K562 (cell line): ENCODE data around the gene USHBP1. TPM values are rescaled to one million over a fixed set of nuclear protein-coding genes. Genes with fewer than 3 reads are reported as not detected.

Experiments
- ARID3B ChIP-seq: fragments of 250-450 bp; sonication (Bioruptor Pico); IDR thresholded peaks from 2 replicates; pipeline ENCODE4 v1.4.0; 2020; ENCODE audit warnings: borderline replicate concordance
- BRD4 ChIP-seq: fragments of 200-600 bp; sonication (generic); IDR thresholded peaks from 2 replicates; pipeline ENCODE4 v1.6.1; 2017; ENCODE audit warnings: inconsistent platforms
- CREB3L1 ChIP-seq: fragments of 450-650 bp; IDR thresholded peaks from 2 replicates; pipeline ENCODE4 v1.6.1; 2014; ENCODE audit warnings: low read depth, mild to moderate bottlenecking, moderate library complexity, borderline replicate concordance
- DLX4 ChIP-seq: fragments of 250-450 bp; sonication (Bioruptor Pico); IDR thresholded peaks from 2 replicates; pipeline ENCODE4 v1.6.1; 2021; ENCODE audit warnings: mild to moderate bottlenecking
- E4F1 ChIP-seq: fragments of 250-450 bp; sonication (Bioruptor Pico); IDR thresholded peaks from 2 replicates; pipeline ENCODE4 v1.5.0; 2021; ENCODE audit warnings: mild to moderate bottlenecking, borderline replicate concordance
- ETV6 ChIP-seq, 3 experiments: fragments of 150-350 bp in 1 of 3; sonication (generic) in 1 of 3; formaldehyde crosslinking in 1 of 3; IDR thresholded peaks; 2 replicates each; pipeline versions ENCODE4 v1.6.1 to v1.8.0; 2014 to 2022; ENCODE audit warnings: borderline replicate concordance in 2 of 3, low read depth in 2 of 3, antibody characterized with exemption in 1 of 3, low read length in 1 of 3, mild to moderate bottlenecking in 1 of 3, missing genetic modification reagents in 1 of 3
- HDGF ChIP-seq: fragments of 450-650 bp; IDR thresholded peaks from 2 replicates; pipeline ENCODE4 v1.6.1; 2016
- HIVEP1 ChIP-seq: fragments of 250-450 bp; sonication (Bioruptor Pico); IDR thresholded peaks from 2 replicates; pipeline ENCODE4 v1.4.0; 2020; ENCODE audit warnings: mild to moderate bottlenecking
- HNRNPL ChIP-seq: fragments of 200-400 bp; formaldehyde crosslinking; IDR thresholded peaks from 2 replicates; pipeline ENCODE4 v1.6.1; 2017; ENCODE audit warnings: low read depth, mild to moderate bottlenecking, low read length
- MEF2D ChIP-seq: conservative IDR thresholded peaks from 2 replicates; pipeline ENCODE4 v1.6.1; 2016; ENCODE audit warnings: low read depth, missing genetic modification characterization, missing compliant biosample characterization
- MIER1 ChIP-seq: fragments of 450-650 bp; IDR thresholded peaks from 2 replicates; pipeline ENCODE4 v1.6.1; 2016; ENCODE audit warnings: antibody characterized with exemption, mild to moderate bottlenecking, low read depth
- NCOA1 ChIP-seq: fragments of 450-650 bp; IDR thresholded peaks from 2 replicates; pipeline ENCODE4 v1.6.1; 2016; ENCODE audit warnings: low read depth
- POLR2B ChIP-seq: fragments of 450-650 bp; IDR thresholded peaks from 2 replicates; pipeline ENCODE4 v1.6.1; 2018; ENCODE audit warnings: low read depth; ENCODE audit not compliant: partially characterized antibody
- YY1 ChIP-seq, 3 experiments: IDR thresholded peaks; 2 replicates each; pipeline ENCODE4 v1.6.1; 2011; ENCODE audit warnings: low read length in 2 of 3, mild to moderate bottlenecking in 2 of 3, moderate library complexity in 2 of 3, borderline replicate concordance in 1 of 3, control low read depth in 1 of 3, low read depth in 1 of 3; ENCODE audit not compliant: insufficient read depth in 3 of 3, insufficient replicate concordance in 2 of 3, control insufficient read depth in 1 of 3, insufficient read length in 1 of 3; ENCODE audit errors: extremely low read depth in 1 of 3
- ZBTB11 ChIP-seq, 3 experiments: fragments of 200-800 bp in 1 of 3; fragments of 250-450 bp in 1 of 3; fragments of 450-650 bp in 1 of 3; sonication (Bioruptor Pico) in 1 of 3; sonication (Bioruptor generic) in 1 of 3; formaldehyde crosslinking in 1 of 3; IDR thresholded peaks; 2 replicates each; pipeline versions ENCODE4 v1.6.1 to v1.8.0; 2016 to 2022; ENCODE audit warnings: mild to moderate bottlenecking in 2 of 3, missing genetic modification characterization in 2 of 3, missing compliant biosample characterization in 1 of 3, moderate library complexity in 1 of 3
- ZNF79 ChIP-seq: fragments of 250-450 bp; sonication (Bioruptor Pico); IDR thresholded peaks from 2 replicates; pipeline ENCODE4 v1.4.0; 2020; ENCODE audit warnings: low read depth, mild to moderate bottlenecking, moderate library complexity
- polyA plus RNA-seq, 8 experiments: library from polyadenylated mRNA; depleted of rRNA in 4 of 8; stranded (reverse) in 5 of 8; unstranded in 3 of 8; fragments of >200 nt; fragmentation: Nextera tagmentation in 2 of 8; fragmentation: Illumina TruSeq in 1 of 8; extraction: Ambion mirVana in 2 of 8; extraction: Trizol in 1 of 8; gene quantifications; 2 replicates each; pipeline versions ENCODE4 v1.2.1 to v1.2.3, GENCODE V29; 2011 to 2014; ENCODE audit warnings: inconsistent platforms in 1 of 8, missing spikeins in 1 of 8
- total RNA-seq, 7 experiments: library from RNA; depleted of rRNA in 6 of 7; stranded (reverse); fragments of >200 nt in 6 of 7; fragmentation: Illumina TruSeq in 2 of 7; extraction: Trizol in 2 of 7; gene quantifications; 2 replicates each; pipeline versions ENCODE4 v1.2.1 to v1.2.3, GENCODE V29; 2011 to 2021; ENCODE audit warnings: low replicate concordance in 1 of 7

The USHBP1 gene
- total and polyA plus RNA-seq, 9 of the 15 experiments (the other 6 are each of a cell fraction or from before 2014, with no cell fraction given): 0.03 to 0.10 (median 0.05) TPM; not detected in 5

GRCh38 chr19:17282488-17283125, 18.1 kb upstream of the USHBP1 start (continued):
- TF ChIP-seq ZBTB11 (CRISPR knock-in tag; IDR thresholded peaks at IDR 0.05): no peak
- TF ChIP-seq E4F1 (CRISPR knock-in tag): no peak
- no peak for TF ChIP-seq MEF2D (tag)
- no peak for TF ChIP-seq CREB3L1
- no peak for TF ChIP-seq DLX4 (CRISPR knock-in tag)
- TF ChIP-seq ETV6 (IDR thresholded peaks at IDR 0.05; ENCODE audit: borderline replicate concordance in 1 of 2, low read depth in 2 of 2, low read length in 1 of 2): no peak
- no peak for TF ChIP-seq ETV6 (CRISPR knock-in tag; IDR thresholded peaks at IDR 0.05; ENCODE audit: borderline replicate concordance)
- TF ChIP-seq POLR2B: no peak
- no peak for TF ChIP-seq ARID3B (CRISPR knock-in tag)
- no peak for TF ChIP-seq ZNF79 (CRISPR knock-in tag)
- no peak for TF ChIP-seq NCOA1
- no peak for TF ChIP-seq HDGF
- no peak for TF ChIP-seq MIER1
- peak in 2 of 3 experiments; percentile 22 to 43 for TF ChIP-seq YY1 (IDR thresholded peaks at IDR 0.05; ENCODE audit: borderline replicate concordance in 1 of 3, control insufficient read depth in 1 of 3, extremely low read depth in 1 of 3, insufficient read depth in 3 of 3, insufficient read length in 1 of 3, insufficient replicate concordance in 2 of 3, low read depth in 1 of 3, low read length in 2 of 3)
- no peak for TF ChIP-seq BRD4
- TF ChIP-seq HNRNPL: peak; percentile 98
- TF ChIP-seq HIVEP1: no peak
